Measurements from ENCODE around the gene CDKL2.
"Not testable (repeated sequence)": the region's sequence is repeated elsewhere in the genome, so short reads cannot be mapped to it uniquely, and the experiment has no call there.

The CDKL2 gene

DNA sequence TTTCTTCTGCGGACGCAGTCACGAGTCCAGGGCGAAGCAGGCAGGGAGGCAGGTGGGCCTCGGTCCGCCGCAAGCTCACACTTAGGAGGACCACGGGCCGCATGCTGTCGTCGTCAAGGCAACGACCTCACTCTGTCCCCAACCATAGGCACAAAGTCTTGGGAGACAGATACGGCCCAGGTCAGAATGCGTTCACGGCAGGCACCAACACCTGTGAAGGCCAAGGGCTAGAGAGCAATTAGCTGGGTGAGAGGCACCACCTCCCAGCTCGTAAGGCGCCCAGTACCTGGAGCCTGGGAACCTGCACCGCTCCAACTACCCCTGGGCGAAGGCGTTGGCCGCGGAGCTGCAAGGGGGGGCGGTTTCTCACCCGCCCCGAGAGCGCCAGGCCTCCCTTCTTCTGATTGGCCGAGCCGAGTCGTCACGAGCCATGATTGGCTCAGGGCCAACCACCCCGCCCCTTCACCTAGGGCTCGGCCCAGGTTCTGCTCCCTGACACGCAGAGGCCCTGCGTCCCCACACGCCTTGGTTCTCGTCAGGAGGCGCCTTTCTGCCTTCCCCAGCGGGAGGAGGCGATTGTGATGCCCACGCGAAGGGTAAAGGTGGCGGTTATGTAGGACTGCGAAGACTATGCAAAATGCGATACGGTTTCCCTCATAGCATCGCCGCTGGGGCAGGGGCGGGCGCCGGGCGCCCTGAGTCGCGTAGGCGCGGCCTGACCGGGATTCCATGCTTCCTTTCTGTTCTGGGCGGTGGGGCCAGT lies at the start of gene CDKL2:
Gene CDKL2 (minus strand): TSS at position 355 of the 763 bp plus-strand sequence. CDS start 4,540 bp downstream, outside the sequence.
- DNase-seq (ENCODE audit: low read depth in 2 of 2): peak; percentile 84

DNA sequence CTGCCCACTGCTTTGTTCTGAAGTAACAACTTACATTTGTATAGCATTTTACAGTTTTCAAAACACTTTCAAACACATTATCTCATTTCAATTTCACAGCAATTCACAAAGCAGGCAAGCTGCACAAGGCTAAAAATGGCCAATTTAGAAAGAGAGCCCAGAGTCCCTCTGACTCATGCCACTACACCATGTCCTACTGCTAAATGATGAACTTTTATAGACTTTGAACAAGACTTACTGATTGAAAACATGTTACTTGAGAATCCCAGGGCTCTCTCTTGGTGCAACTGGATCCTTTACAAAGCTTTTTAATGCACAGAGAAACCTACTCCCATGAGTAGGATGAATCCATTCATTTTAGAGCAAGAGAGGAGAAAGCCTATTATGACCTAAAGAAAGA lies 48.6 kb upstream of the CDKL2 start:
- no peak for DNase-seq (ENCODE audit: low read depth in 2 of 2)

DNA sequence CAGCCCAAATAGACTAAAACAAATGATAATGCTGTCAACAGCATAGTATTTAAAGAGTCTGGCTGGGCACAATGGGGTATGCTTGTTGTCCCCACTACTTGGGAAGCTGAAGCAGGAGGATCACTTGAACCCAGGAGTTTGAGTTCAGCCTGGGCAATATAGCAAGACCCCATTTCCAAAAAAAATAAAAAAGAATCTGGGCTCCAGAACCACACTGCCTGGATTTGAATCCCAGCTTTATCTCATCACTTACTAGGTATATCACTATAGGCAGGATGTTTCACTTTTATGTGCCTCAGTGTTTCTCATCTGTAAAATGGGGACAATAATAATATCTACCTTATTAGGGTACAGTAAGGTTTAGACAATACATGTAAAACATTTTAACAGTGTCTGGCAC lies 48.1 kb upstream of the CDKL2 start:
- DNase-seq (ENCODE audit: low read depth in 2 of 2): no peak

DNA sequence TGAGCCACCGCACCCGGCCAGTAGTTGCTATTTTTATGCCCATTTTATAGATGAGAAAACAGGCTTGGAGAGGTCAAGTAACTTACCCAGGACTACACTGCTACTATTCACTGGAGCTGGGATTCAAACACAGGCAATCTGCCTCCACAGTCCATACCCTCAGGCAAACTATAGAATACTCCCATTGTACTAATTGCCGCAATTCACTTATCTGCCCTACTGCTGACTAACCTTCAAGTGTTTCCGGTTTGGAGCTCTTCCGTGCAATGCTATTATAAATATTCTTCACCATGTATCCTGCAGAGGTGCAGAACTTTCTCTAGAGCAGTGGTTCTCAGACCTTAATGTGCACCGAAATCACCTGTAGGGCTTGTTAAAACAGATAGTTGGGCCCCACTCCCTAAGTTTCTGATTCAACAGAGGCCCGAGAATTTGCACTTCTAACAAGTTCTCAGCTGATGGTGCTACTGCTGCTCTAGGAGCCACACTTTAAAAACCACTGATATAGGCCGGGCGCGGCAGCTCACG lies 44.7 kb upstream of the CDKL2 start:
- no peak for DNase-seq (ENCODE audit: low read depth in 2 of 2)

DNA sequence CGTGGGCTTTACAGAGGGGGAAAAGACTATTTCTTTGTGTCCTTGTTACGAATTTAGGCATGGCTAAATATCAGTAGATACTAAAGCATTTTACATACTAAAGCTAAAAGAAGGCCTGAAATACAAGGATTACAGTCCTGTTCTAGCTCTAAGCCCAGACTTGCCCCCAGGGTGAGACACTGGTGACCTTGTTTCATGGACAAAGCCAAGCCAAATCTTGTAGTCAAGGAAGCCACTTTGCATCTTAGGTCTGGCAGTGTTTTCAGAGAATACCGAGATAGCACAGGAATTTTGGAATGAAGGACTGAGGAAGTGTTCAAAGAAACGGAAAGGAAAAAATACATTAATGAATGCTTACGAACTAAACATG lies 43.6 kb upstream of the CDKL2 start:
- no peak for DNase-seq (ENCODE audit: low read depth in 2 of 2)

DNA sequence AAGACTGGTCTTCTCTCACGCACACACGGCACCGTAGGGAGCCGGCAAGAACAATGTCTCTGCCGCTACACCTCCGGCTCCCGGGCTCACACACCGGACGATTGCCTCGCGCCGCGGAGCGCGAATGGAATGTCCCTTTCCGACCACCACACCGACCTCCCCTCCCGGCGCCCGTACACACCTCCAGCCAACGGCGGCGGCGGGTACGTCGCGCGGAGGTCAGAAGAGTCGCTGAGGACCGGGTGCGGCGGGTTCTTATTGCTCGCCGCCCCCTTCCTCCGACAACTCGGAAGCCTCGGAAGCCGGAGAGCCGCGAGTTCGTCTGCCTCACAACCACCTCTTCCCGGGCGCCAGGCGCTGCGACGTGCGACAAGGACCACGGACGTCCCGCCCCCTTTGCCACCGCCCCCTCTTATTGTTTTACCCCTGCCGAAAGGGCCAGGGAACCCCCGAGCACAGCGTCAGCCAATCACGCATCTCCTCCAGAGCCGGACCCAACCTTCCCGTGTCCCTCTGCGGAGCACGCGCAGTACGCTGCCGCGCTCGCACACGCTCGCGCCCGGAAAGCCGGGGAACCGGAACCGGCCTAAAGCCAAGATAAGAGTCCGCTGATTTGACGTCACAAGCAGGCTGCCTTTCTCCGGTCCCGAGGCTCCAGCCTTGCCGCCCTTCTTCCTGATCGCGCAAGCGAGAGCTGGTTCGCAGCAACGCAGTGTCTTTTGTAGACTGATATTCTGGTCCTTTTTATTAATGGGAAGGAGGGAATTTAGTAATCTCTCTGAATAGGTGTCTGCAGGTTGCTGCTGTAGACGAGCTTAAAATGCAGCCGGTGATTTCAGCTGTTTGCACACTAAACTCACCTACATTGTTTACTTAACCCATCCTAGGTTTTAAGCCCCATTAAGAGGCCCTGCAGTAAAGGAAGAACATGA lies 43.0 kb upstream of the CDKL2 start, which contains the start of gene G3BP2:
Gene G3BP2 (minus strand): TSS at position 385 of the 932 bp plus-strand sequence. CDS start 11,386 bp downstream, outside the sequence.
- DNase-seq (ENCODE audit: low read depth in 2 of 2): peak; percentile 91 to 94

DNA sequence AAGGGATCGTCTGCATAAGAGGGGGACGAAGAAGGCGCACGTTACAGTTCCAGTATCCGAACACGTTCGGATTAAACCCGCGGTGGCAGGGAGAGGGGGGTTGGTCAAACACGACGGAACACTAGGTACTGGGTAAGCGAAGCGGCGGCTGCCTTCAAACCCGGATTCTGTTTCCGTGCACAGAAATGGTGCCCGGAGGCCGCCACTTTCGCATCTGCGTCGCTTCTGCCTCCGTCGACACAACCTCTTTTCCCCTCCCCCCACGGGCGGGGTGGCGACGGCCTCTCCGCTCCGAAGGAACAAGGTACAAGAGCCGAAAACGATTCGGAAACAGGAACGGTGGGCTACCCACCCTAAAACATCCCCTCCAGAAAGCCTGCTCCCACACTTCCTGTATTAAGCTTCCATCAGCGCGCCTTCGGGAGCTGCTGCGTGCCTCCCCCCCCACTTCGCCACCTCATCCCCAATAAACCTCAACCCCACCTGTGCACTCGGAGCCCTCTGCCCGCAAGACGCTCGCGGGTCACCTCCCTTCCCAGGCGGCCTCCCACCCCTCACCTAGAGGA lies 42.2 kb upstream of the CDKL2 start:
- peak; percentile 56 to 63 for DNase-seq (ENCODE audit: low read depth in 2 of 2)

DNA sequence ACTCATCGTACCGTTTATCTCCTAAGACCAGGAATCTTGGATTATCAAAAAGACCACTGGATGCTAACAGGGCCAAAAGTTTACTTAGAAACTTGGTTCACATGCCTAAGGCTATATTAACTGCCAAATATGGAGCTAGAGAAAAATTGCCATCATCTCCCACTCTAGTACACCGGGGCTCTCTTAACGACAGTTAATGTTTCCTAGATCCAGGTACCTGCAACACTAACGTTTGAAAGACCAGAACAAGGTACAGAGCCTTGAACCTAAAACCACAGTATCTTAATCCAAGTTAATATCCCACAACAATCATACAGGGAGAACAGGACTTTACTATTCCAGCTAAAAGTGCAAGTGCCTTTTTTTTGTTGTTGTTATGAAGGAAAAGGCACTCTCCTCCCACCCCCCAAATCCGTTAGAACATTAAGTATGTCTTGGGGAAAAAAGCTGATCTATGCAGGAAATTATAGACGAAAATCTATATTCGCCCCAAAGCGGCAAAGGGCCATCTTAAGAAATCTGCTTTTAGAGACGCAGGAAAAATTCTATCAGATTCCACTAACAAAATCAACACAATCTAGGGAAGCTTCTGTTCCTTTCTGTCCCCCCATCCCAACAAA lies 41.6 kb upstream of the CDKL2 start:
- DNase-seq (ENCODE audit: low read depth in 2 of 2): no peak

DNA sequence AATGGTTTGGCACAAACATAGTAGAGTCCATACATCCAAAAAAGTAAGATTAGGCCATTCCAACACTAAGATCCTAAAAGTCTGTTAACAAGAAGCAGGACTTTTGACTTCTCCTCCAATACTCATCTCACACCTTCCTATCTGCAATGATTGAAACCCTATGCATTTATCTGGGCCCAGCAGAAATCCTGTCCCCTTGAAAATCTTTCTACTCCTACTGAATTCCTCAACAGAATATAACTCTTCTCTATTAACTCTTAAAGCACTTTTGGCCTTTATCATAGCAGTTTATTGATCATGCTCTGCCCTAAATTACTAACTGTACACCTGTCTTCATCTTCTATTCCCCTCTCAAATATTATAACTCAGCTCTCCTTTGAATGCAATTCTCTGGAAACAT lies 38.3 kb upstream of the CDKL2 start:
- no peak for DNase-seq (ENCODE audit: low read depth in 2 of 2)

DNA sequence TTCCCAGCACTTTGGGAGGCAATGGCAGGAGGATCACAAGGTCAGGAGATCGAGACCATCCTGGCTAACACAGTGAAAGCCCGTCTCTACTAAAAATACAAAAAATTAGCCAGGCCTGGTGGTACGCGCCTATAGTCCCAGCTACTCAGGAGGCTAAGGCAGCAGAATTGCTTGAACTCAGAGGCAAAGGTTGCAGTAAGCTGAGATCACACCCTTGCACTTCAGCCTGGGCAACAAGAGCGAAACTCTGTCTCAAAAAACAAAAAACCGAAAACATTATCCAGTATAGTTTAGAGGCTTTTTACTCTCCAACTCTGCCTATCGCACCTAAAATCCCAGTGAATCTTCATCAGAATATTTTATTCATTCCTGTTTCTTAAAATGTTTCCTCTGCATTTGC lies 37.3 kb upstream of the CDKL2 start:
- not testable (repeated sequence) for DNase-seq (ENCODE audit: low read depth in 2 of 2)

DNA sequence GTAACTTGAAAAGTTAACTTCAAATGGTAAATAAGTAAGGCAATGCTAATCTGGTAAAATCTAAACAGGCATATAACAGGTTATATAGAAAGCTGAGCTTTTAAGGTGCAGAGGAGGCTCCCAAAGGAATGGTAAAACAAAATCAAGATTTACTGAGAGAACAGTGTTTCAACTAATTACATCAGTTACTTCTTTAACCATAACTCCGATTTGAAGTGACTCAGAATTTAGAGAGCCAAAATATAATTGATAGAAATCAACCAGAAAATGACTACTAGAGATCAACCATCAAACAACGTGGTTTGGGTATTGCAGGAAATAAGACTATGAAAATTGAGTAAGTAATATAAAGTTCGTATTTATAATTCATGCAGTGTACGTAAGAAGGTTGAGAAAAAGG lies 36.0 kb upstream of the CDKL2 start:
- DNase-seq (ENCODE audit: low read depth in 2 of 2): no peak

DNA sequence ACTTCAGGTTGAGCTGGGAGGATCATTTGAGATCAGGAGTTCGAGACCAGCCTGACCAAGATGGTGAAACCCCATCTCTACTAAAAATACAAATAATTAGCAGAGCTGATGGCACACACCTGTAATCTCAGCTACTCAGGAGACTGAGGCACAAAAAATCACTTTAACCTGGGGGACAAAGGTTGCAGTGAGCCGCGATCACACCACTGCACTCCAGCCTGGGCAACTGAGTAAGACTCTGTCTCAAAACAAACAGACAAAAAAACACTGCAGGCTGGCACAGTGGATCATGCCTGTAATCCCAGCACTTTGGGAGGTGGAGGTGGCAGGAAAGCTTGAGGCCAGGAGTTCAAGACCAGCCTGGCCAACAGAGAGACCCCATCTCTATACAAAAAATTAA lies 34.3 kb upstream of the CDKL2 start:
- not testable (repeated sequence) for DNase-seq (ENCODE audit: low read depth in 2 of 2)

DNA sequence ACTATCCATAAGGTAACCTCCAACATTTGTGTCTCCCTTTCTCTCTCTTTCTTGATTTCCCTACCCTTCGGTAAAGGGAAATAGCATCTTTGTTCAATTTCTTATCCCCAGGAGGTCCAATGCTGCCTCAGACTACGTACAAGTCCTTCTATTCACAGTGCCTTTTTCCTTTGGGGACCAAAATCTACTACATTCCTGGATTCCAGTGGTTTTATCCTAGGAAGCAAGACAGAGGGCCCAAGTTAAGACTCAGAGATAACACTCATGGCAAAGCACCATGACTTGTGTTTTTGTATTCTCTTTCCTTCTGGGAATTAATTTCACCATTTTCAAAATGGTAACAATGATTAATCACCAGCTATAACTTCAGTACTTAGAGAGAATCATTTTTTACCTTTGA lies 32.3 kb upstream of the CDKL2 start:
- no peak for DNase-seq (ENCODE audit: low read depth in 2 of 2)

DNA sequence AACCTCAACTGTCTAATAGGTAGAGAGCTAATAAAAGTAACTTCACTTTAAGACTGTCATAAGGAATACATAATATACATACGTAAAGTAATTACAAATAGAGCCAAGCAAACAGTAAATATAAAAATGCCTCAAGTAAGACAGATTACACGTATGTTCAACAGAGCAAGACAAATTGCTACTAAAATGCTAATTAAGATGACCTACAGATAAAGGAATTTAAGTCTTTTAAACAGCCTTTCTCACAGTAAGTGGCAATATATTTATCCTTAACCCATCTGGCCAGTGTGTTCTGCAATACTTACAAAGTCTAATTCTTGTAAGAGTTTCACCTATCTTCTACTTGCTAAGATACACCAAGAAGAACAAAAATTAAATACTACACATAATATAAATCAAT lies 30.2 kb upstream of the CDKL2 start:
- DNase-seq (ENCODE audit: low read depth in 2 of 2): no peak

DNA sequence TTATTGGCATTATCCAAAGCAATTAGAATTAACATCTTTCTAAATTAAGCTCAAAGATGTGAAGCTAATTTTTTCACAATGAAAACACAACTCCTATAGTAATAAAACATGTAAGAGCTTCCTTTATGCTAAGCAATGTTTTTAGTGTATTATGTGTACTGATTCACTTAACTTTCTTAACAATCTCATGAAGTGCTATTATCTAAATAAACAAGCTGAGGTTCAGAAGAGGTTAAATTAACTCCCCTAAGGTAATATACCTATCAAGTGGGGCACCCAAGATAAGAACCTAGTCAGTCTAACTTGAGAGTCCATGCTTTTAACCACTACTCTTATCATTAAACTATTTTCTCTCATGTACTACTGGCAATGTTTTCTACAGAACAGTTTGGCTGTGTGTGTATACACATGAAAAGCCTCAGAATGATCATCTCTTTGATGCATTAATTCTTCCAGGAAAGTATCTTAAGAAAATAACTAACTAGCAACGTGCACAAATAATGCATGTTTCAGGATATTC lies 29.2 kb upstream of the CDKL2 start:
- DNase-seq (ENCODE audit: low read depth in 2 of 2): no peak

DNA sequence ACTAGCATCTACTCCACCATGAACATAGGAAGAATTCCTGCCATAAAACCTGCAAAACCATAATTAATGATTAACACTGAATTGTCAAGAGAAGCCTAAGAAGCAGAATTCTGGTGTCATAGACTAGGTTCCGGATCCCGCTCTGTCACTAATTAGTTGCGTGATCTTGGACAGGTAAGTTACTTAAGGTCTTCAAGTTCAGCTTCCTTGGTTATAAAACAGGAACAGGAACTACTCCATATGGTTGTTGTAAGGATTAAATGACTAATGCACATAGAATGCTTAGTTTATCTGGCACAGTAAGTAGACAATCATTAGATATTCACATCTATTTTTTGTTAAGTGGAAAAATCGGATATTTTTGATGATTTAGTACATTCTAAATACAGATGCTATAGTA lies 28.5 kb upstream of the CDKL2 start:
- DNase-seq (ENCODE audit: low read depth in 2 of 2): no peak

DNA sequence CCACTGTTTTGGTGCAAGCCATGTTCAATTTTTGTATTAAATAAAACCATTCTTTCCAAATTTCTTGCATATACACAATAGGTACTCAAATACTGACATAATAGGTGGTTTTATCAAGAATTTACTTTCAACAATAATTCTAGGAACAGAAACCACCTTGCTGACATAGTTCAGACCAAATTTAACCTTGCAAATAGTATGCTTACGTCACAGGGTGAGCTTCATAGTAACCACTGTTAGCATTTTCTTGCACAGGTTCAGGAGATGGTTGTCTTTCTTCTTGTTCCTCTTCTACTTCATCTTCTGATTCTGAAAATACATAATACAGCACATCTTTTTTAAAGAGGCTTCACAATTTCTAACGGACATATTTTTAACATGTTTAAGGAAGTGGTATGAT lies 25.2 kb upstream of the CDKL2 start:
- no peak for DNase-seq (ENCODE audit: low read depth in 2 of 2)

DNA sequence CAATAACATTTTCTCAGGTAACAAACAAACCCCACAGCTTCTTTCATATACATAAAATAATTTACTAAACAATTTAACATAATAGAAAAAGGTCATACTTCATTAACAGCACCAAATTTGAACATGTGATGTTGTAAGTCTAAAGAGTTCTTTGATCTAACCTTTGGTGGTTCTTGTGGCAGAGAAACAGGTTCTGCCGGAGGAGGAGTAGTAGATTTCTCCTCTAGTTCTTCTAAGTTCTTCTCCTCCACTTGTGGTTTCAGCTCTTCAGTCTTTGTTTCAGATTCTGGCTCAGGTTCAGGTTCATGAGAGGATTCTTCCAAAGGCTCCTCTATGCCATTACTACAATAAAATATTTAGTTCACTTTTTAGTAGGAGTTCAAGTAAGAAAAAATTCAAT lies 24.6 kb upstream of the CDKL2 start:
- no peak for DNase-seq (ENCODE audit: low read depth in 2 of 2)

DNA sequence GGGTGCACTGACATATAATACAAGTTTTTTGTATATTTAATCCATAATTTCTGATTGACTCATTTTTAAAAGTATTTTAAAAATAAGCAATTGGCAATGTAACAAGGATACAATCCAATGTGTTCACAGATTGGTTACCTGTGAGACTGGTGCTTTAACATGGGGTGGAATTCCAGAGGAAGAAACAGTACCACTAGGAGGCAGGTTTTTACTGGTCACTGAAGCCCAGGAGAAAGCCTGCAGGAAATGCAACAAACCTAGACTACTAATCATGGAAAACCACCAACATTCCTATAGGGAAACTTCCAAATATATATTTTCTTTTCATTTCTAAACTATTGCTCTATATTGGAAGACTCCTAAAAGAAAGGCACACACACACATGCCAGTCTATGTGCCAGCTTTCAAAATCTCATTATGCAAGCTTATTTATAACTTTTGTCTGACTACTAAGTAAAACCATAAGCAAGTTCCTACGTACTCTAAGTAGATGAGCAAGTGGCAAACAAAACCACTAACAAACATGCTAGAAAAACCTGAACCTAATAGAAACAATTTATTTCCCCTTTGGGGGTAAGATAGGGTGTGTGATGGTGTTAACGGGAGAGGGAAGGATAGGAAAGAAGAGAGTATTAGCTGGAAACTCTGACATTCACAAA lies 23.6 kb upstream of the CDKL2 start:
- DNase-seq (ENCODE audit: low read depth in 2 of 2): no peak

DNA sequence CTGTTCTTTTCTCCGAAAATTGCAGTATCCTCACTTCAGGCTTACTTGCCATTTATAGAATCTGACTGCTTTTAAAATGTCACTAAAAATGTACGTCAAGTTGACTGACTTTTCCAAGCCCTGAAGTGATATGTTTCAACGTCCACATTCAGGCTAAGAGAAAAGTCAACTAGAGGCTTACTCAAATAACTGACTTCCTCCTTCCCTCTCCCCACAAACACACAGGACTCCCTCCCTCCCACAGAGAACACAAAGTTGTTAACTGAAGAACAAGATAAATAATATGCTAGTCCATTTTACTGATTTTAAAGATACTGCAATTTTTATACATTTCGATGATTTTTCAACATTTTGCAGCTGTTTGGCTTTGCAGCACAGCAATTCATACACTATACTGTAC lies 13.8 kb upstream of the CDKL2 start:
- no peak for DNase-seq (ENCODE audit: low read depth in 2 of 2)

DNA sequence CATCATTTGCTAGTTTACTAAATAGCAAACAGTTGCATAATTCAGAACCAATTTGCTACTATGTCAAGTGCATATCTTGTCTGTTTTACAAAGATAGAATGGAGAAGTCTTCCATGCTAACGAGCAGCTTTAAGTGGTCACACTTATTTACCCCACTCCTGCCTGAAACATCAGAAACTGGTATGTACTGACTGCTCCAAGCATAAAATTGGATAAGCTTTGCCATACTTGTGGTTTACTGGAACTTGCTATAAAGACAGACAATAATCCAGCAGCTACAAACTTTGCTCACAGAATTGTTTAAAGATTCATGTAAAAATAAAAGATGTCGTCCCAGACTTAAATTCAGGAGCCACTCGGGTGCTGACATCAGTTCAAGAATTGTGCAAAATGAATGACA lies 13.3 kb upstream of the CDKL2 start:
- DNase-seq (ENCODE audit: low read depth in 2 of 2): no peak
